GM21515 (cell line): ENCODE results near the gene LILRB4.
A peak's percentile ranks its signal among the peaks of the same experiment; 100 is the strongest.
"Not testable (repeated sequence)": the region's sequence is repeated elsewhere in the genome, so short reads cannot be mapped to it uniquely, and the experiment has no call there.

Source experiments
- ATAC-seq: cut with Tn5 transposase; IDR thresholded peaks from one replicate; pipeline ENCODE4 v1.9.1; 2021; ENCODE audit not compliant: unreplicated experiment

The LILRB4 gene

DNA sequence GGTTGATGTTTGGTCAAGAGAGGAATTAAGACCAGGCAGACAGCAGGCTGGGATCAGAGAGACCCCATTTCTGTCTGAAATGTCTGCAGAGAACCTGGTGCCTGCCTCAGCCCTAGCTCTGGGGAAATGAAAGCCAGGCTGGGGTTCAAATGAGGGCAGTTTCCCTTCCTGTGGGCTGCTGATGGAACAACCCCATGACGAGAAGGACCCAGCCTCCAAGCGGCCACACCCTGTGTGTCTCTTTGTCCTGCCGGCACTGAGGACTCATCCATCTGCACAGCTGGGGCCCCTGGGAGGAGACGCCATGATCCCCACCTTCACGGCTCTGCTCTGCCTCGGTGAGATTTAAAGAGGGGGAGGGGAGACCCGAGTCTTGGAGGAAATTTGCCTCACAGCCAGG lies at the start of gene LILRB4:
TSS of gene LILRB4 (plus strand) at position 256 of the 400 bp plus-strand sequence. CDS start at position 305, 49 bp downstream.
- ATAC-seq, result no peak

DNA sequence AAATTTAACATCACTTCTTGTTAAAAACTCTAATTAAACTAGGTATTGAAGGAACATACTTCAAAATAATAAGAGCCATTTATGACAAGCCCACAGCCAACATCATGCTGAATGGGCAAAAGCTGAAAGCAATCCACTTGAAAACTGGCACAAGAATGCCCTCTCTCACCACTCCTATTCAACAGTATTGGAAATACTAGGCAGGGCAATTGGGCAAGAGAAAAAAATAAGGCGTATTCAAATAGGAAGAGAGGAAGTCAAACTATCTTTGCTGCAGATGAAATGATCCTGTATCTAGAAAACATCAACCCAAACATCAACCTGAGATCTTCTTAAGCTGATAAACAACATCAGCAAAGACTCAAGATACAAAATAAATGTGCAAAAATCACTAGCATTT lies 48.1 kb upstream of the LILRB4 start:
- ATAC-seq, result no peak

DNA sequence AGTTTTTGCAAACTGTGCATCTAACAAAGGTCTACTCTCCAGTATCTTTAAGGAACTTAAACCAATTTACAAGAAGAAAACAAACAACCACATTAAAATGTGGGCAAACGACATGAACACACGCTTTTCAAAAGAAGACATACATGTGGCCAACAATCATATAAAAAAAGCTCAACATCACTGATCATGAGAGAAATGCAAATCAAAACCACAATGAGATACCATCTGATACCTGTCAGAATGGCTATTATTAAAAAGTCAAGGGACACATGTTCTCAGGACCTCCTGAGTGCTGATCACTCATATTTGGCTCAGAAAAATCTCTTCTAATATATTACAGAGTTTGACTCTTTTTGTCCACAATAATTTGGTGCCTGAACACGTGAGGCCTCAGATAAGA lies 46.7 kb upstream of the LILRB4 start:
- peak; percentile 27 for ATAC-seq

DNA sequence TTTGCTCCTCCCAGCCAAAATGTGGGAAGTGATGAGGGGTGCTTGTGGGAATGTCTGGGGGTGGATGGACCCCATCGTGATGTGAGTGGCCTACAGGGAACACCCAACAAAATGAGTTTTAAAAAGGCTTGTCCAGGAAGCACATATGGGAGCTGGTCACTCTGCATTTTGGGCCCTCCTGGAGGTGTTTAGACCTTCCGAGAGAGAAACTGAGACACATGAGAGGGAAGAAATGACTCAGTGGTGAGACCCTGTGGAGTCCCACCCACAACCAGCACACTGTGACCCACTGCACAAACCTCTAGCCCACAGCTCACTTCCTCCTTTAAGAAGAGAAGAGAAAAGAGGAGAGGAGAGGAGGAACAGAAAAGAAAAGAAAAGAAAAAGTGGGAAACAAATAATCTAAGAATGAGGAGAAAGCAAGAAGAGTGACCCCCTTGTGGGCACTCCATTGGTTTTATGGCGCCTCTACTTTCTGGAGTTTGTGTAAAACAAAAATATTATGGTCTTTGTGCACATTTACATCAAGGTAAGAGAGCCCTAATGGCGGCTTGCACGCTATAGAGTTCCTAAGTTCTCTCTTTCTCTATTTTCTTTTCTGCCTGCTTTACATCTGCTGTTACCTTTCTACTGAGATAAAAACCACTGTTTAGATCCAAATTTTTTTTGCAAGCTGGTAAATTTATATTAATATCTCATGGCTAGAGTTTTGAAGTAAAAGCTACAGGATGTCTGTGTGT lies 45.8 kb upstream of the LILRB4 start:
- ATAC-seq, result peak; percentile 82

DNA sequence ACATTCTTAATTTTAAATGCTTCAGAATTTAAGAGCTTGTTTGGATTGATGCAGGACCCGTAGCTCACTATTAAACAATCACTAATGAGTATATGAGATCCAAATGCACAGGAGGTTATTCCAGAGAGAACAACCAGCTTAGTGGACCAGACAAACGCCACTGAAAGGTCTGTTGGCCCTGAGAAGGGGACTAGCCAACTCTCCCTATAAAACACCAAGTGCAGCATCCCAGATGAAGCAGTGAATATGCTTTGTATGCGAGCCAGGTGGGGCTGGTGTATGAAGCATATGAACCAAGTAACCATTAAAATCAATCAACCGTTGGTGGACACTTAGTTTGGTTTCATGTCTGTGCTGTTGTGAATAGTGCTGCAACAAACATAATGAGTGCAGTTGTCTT lies 42.3 kb upstream of the LILRB4 start:
- ATAC-seq, result no peak

DNA sequence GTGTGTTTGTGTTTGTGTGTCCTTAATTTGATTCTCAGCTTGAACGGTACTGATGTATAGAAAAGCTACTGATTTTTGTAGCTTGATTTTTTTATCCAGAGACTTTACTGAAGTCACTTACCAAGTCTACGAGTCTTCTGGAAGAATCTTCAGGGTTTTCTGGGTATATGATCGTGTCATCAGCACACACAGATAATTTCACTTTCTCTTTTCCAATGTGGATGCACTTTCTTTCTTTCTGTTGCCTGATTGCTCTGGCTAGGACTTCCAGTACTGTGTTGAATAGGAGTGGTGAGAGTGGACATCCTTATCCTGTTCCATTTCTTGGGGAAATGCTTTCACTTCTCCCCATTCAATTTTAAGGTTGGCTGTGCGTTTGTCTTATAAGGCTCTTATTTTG lies 40.4 kb upstream of the LILRB4 start:
- no peak for ATAC-seq

DNA sequence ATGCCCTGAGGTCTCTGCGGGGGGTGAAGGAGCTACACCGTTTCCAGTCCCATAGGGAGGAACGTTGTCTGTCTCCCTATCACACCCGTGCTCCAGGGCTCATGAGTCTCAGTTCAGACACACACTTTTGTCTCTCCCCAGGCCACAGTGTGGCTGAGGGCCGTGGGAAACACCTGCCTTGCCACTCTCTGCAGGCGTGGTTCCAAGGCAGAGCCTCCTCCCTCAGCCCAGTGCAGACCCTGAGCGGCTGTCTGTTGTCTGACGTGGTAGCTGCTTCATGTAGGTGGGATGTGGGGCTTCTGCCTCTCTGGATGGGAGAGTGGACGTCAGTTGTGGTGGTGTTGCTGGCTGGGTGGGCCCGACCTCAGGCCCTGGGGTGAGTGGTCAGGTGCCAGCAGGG lies 38.6 kb upstream of the LILRB4 start:
- ATAC-seq, result not testable (repeated sequence)

DNA sequence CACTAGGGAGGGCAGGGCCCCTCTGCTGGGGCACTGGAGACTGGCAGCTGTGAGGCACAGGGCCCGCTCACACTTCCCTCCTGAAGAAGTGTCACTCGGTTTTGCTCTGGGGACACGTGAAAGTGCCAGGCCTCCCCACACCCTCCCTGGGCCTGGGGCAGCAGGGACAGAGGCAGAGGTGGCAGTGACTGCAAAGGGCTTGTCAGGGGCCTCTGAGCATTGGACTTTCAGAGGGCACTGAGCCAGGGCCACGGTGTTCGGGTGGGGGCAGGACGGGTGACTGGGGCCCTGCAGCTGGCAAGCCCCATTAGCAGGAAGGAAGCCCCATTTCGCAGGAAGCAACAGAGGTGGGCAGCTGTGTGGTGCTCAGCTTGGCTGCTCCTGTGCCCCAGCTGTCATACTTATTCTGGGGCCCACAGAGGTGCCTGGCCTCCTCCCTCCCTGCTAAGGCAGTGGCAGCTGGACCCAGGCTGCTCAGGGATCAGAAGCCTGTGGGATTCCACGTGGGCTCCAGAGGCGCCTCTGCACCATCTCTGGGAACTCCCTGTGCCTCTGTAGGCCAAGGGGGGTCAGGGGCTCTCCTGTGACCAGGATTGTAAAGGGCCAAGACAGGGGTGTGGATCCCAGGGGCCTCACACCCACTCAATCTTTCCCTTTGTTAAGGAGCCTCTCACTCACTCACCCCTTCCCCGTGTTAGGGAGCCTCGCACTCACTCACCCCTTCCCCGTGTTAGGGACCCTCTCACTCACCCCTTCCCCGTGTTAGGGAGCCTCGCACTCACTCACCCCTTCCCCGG lies 37.7 kb upstream of the LILRB4 start:
- not testable (repeated sequence) for ATAC-seq

DNA sequence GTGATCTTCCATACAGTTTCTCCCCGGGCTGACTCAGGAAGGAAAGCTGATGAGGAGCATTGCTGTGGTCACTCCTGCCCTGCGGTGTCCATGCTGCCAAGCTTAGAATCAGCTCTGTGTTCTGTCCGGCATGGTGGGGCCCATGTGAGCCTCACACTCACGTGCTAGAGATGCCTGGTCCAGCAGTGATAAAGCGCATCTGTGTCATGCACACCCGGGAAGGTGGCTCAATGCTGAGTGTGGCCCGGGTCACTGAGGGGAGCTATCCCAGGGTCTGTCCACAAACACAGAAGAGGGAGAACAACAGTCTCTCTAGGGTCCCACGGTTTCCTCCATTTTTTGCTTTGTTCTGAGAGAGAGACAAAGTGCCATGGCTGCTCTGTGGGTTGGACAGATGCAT lies 36.0 kb upstream of the LILRB4 start:
- ATAC-seq, result no peak

DNA sequence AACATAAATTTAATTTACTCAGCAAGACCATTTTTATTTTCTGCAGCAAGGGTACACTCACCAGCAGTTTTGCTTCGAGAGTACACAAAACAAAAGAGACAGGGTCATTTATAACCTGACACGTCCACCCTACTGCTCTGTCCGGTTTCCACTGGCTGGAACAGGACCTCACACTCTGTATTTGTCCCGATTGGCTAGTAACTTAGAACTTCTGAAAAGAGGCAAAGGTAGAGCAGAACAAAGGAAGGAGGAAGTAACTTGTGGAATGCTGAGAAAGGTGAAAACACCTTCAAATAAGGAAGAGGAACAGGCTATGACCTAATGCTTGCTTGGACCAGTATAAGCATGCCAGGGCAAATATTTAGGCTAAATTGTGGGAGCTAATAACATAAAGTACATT lies 34.9 kb upstream of the LILRB4 start:
- ATAC-seq, result not testable (repeated sequence)

DNA sequence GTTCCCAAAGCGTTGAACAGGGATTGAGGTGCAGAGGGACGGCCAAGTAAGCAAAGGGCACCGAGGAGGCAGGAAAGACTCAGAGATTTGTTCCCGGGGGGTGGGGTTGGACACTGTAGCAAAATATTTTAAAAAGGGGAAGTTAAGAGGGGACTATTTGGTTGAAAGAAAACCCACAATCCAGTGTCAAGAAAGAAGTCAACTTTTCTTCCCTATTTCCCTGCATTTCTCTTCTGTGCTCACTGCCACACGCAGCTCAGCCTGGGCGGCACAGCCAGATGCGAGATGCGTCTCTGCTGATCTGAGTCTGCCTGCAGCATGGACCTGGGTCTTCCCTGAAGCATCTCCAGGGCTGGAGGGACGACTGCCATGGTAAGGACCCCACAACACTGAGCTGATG lies 32.5 kb upstream of the LILRB4 start, which contains the start of gene LILRB1:
TSS of gene LILRB1 (plus strand) at position 223 of the 400 bp plus-strand sequence. CDS start 590 bp downstream, outside the sequence.
- ATAC-seq, result not testable (repeated sequence)

DNA sequence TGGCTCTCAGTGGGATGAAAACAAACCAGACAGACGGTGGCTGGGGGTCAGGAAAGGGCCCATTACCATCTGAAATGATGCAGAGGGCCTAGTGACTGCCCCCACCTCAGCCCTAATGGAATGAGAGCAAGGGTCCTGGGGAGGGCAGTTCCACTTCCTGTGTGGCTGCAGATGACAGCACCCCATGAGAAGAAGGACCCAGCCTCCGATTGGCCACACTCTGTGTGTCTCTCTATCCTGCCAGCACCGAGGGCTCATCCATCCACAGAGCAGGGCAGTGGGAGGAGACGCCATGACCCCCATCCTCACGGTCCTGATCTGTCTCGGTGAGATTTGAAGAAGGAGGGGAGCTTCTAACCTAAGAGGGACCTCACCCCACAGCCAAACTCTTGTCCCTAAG lies 32.0 kb upstream of the LILRB4 start:
- no peak for ATAC-seq

DNA sequence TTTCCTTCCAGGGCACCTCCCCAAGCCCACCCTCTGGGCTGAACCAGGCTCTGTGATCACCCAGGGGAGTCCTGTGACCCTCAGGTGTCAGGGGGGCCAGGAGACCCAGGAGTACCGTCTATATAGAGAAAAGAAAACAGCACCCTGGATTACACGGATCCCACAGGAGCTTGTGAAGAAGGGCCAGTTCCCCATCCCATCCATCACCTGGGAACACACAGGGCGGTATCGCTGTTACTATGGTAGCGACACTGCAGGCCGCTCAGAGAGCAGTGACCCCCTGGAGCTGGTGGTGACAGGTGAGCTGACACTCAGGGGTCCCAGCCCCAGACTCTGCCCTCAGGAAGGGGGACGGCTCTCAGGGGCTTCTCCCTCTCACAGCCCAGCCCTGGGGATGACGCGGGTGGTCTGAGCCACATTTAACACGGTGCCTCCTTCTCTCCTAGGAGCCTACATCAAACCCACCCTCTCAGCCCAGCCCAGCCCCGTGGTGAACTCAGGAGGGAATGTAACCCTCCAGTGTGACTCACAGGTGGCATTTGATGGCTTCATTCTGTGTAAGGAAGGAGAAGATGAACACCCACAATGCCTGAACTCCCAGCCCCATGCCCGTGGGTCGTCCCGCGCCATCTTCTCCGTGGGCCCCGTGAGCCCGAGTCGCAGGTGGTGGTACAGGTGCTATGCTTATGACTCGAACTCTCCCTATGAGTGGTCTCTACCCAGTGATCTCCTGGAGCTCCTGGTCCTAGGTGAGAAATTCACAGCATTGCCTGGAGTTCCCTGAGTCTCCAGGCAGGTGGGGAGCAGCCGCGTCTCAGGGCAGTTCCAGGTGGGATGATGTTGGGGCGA lies 31.1 kb upstream of the LILRB4 start:
- not testable (repeated sequence) for ATAC-seq

DNA sequence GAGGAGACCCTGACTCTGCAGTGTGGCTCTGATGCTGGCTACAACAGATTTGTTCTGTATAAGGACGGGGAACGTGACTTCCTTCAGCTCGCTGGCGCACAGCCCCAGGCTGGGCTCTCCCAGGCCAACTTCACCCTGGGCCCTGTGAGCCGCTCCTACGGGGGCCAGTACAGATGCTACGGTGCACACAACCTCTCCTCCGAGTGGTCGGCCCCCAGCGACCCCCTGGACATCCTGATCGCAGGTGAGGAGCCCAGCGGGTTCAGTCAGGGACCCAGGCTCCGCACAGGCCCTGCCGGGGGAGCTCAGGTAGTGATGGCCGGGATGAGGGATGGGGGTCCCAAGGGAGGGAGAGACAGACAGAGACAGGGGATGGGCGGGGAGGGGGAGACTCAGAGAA lies 30.3 kb upstream of the LILRB4 start:
- not testable (repeated sequence) for ATAC-seq

DNA sequence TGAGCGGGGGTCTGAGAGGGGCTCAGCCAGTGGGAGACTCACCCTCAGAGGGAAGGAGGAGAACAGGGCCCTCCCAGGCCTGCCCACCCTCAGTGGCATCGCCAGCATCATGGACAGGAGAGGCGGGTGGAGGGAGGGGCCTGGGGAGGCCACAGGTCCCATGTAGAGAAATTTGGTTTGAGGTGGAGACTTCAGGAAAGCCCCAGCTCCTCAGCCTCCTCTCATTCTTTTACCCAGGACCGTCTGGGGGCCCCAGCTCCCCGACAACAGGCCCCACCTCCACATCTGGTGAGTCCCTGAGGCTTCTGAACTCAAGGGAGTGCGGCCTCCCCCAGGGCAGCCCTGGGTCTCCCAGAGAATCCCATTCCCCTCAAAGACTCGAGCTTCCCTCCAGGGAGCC lies 29.4 kb upstream of the LILRB4 start:
- no peak for ATAC-seq

DNA sequence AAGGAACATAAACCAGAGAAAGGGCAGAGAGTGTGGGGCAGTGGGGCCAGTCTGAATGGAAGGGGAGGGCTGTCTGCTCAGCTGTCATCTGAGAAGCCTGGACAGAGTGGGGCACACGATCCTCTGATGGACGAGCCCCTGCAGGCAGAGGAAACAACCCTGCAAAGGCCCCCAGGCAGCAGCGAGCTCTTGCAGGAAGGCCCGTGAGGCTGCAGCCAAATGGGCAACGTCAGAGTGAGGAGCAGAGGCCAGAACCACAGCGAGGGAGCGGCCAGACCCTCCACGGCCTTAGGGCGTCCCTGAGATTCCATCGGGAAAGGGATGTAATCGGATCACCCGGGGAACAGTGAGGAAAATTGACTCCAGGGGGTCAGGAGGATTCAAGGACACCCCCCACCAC lies 26.7 kb upstream of the LILRB4 start:
- not testable (repeated sequence) for ATAC-seq

DNA sequence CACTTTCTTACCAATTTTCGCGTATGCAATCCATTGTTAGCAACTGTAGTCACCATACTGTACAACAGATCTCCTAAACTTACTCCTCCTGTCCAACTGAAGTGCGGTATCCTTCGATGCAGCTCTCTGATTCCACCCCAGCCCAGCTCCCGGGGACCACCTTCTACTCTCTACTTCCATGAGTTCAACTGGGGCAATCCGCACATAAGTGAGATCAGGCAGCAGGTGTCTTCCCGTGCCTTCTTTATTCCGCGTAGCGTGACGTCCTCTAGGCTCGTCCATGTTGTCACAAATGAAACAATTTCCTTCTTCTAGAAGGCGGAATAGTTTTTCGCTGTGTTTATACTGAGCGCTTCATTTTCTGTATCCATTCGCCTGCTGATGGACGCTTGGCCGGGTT lies 24.1 kb upstream of the LILRB4 start:
- ATAC-seq, result no peak

DNA sequence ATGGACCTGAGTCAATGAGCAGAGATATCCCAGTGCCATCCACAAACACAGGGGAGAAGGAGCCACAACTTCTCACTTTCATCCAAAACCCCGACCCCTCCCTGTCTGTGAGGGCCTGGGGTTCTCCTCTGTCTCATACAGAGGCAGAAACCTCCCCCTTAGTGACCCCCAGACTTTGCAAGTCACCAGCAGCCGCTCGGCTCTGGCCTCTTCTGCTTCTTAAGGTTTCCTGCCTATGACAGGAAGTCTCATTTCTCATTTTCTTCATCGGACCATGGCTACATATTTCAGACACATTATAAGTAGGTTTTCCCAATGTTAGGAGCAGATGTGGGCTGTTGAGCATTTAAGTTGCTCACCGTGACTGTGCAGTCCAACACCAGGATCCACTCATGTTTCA lies 19.8 kb upstream of the LILRB4 start:
- not testable (repeated sequence) for ATAC-seq

DNA sequence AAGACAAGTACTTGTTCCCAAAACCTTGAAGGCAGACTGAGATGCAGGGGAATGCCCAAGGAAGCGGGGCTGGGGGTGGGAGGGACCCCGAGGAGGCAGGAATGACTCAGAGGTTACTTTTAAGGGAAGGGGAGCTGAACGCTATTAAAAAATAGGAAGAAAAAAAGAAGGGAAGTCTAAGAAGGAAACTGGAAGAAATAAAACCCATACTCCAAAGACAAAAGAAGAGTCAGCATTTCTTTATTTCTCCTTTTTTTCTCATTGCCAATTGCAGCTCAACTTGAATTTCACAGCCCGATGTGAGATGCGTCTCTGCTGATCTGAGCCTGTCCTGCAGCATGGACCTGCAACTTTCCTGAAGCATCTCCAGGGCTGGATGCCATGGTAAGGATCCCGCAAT lies 19.2 kb upstream of the LILRB4 start:
- ATAC-seq, result not testable (repeated sequence)

DNA sequence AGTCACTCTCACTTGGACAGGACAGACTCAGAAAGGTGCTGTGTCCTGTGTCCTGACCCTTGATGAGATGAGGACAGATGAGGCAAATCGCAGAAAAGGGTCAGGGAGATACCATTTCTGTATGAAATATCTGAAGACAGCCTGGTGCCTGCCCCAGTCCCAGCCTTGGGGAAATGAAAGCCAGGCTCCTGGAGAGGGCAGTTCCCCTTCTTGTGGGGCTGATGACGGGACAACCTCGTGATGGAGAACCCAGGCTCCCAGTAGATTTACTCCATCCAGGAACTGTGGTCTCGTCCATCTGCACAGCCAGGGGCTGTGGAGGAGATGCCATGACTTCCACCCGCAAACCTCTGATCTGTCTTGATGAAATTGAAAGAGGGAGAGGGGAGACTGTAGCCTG lies 18.7 kb upstream of the LILRB4 start:
- no peak for ATAC-seq

DNA sequence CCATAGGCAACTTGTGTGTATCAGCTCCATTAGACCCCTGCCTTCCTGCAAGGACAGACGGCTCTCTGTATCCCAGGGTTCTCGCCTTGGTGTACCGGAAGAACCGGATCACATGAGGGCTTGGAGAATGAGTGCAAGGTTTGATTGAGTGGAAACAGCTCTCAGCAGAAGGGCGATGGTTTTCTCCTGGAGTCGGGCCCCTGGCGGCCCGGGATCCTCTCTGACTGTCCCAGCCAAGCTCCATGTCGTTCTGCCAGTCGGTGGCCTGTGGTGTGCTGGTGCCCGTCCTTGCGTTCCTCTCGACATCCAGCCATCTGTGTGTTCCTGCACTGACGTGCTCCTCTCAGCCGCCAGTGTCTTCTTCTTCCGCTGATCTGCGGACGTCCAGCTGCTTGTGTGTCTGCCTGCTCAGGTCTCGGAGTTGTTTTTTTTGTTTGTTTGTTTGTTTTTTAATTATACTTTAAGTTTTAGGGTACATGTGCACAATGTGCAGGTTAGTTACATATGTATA lies 16.4 kb upstream of the LILRB4 start:
- no peak for ATAC-seq
